Measurements from ENCODE around the gene KLHDC8B. TPM values are rescaled to one million over a fixed set of nuclear protein-coding genes. Genes with fewer than 3 reads are reported as not detected.

Gene KLHDC8B
- total and polyA plus RNA-seq, 9 donors: 64.2 to 135 (median 92.4) TPM

GRCh38 chr3:49165771-49166751 lies 5.3 kb upstream of the KLHDC8B start, which contains the start of gene CCDC71:
Gene CCDC71 (minus strand): TSS chr3:49166331. CDS start chr3:49164208, 2,123 bp downstream.
- Histone ChIP-seq H3K27ac (ENCODE audit: low read length) (peak within 1 kb of the TSS; percentile 86), H3K9me3 (replicated peaks; ENCODE audit: control insufficient read depth, low read depth, low read length) (no peaks in the 10 kb centered on the region), H3K4me1 (ENCODE audit: control insufficient read depth, insufficient read depth, low read length) (peaks cover 24% of the 10 kb centered on the region), H3K36me3 (ENCODE audit: control insufficient read depth, insufficient read depth, low read length) (peaks cover 27% of the 10 kb centered on the region), H3K4me3 (ENCODE audit: low read length) (peak within 1 kb of the TSS; percentile 86), H3K27me3 (ENCODE audit: control insufficient read depth, insufficient read depth, low read length) (no peaks in the 10 kb centered on the region)
- 5% methylated on average over 59 of the region's 69 CpGs for WGBS (ENCODE audit: insufficient coverage)
- peak; percentile 85 for DNase-seq

GRCh38 chr3:49166752-49167556 lies 4.4 kb upstream of the KLHDC8B start:
- no peaks in the 10 kb centered on the region for H3K27me3 ChIP-seq (ENCODE audit: control insufficient read depth, insufficient read depth, low read length)
- DNase-seq: no peak
- peak overlapping the region; percentile 55 for H3K4me3 ChIP-seq (ENCODE audit: low read length)
- H3K4me1 ChIP-seq (ENCODE audit: control insufficient read depth, insufficient read depth, low read length): peaks cover 26% of the 10 kb centered on the region
- no peaks in the 10 kb centered on the region for H3K9me3 ChIP-seq (replicated peaks; ENCODE audit: control insufficient read depth, low read depth, low read length)
- WGBS (ENCODE audit: insufficient coverage): 94% methylated on average over 4 of the region's 6 CpGs
- peak overlapping the region; percentile 83 for H3K27ac ChIP-seq (ENCODE audit: low read length)
- H3K36me3 ChIP-seq (ENCODE audit: control insufficient read depth, insufficient read depth, low read length): peaks cover 21% of the 10 kb centered on the region

- Histone ChIP-seq H3K4me3 (ENCODE audit: low read length) (peak overlapping the region; percentile 86), H3K27me3 (ENCODE audit: control insufficient read depth, insufficient read depth, low read length) (no peaks in the 10 kb centered on the region), H3K27ac (ENCODE audit: low read length) (peak overlapping the region; percentile 84), H3K9me3 (replicated peaks; ENCODE audit: control insufficient read depth, low read depth, low read length) (no peaks in the 10 kb centered on the region), H3K36me3 (ENCODE audit: control insufficient read depth, insufficient read depth, low read length) (peaks cover 28% of the 10 kb centered on the region), H3K4me1 (ENCODE audit: control insufficient read depth, insufficient read depth, low read length) (peaks cover 51% of the 10 kb centered on the region)
- WGBS (ENCODE audit: insufficient coverage): 14% methylated on average over 1 of the region's 1 CpG
- no peak for DNase-seq
Measured at GRCh38 chr3:49170744-49171118, 667 bp upstream of the KLHDC8B start.

- Histone ChIP-seq H3K4me3 (ENCODE audit: low read length) (peak overlapping the region; percentile 86), H3K9me3 (replicated peaks; ENCODE audit: control insufficient read depth, low read depth, low read length) (no peaks in the 10 kb centered on the region), H3K36me3 (ENCODE audit: control insufficient read depth, insufficient read depth, low read length) (peaks cover 37% of the 10 kb centered on the region), H3K27ac (ENCODE audit: low read length) (peak overlapping the region; percentile 84), H3K4me1 (ENCODE audit: control insufficient read depth, insufficient read depth, low read length) (peaks cover 58% of the 10 kb centered on the region), H3K27me3 (ENCODE audit: control insufficient read depth, insufficient read depth, low read length) (no peaks in the 10 kb centered on the region)
- peak; percentile 31 for DNase-seq
- 0% methylated on average over 3 of the region's 7 CpGs for WGBS (ENCODE audit: insufficient coverage)
Measured at GRCh38 chr3:49171775-49172500, 540 bp downstream of the KLHDC8B start.

GRCh38 chr3:49172551-49173041 lies 1.2 kb downstream of the KLHDC8B start:
- peak overlapping the region; percentile 86 for H3K4me3 ChIP-seq (ENCODE audit: low read length)
- H3K4me1 ChIP-seq (ENCODE audit: control insufficient read depth, insufficient read depth, low read length): peaks cover 62% of the 10 kb centered on the region
- peak overlapping the region; percentile 84 for H3K27ac ChIP-seq (ENCODE audit: low read length)
- no peak for DNase-seq
- no peaks in the 10 kb centered on the region for H3K9me3 ChIP-seq (replicated peaks; ENCODE audit: control insufficient read depth, low read depth, low read length)
- no peaks in the 10 kb centered on the region for H3K27me3 ChIP-seq (ENCODE audit: control insufficient read depth, insufficient read depth, low read length)
- 56% methylated on average over 5 of the region's 7 CpGs for WGBS (ENCODE audit: insufficient coverage)
- H3K36me3 ChIP-seq (ENCODE audit: control insufficient read depth, insufficient read depth, low read length): peaks cover 43% of the 10 kb centered on the region

GRCh38 chr3:49173116-49173791 lies 1.9 kb downstream of the KLHDC8B start:
- Histone ChIP-seq H3K4me1 (ENCODE audit: control insufficient read depth, insufficient read depth, low read length) (peaks cover 68% of the 10 kb centered on the region), H3K9me3 (replicated peaks; ENCODE audit: control insufficient read depth, low read depth, low read length) (no peaks in the 10 kb centered on the region), H3K36me3 (ENCODE audit: control insufficient read depth, insufficient read depth, low read length) (peaks cover 47% of the 10 kb centered on the region), H3K4me3 (ENCODE audit: low read length) (peak overlapping the region; percentile 86), H3K27me3 (ENCODE audit: control insufficient read depth, insufficient read depth, low read length) (no peaks in the 10 kb centered on the region), H3K27ac (ENCODE audit: low read length) (peak overlapping the region; percentile 84)
- WGBS (ENCODE audit: insufficient coverage): no CpG with 5 or more reads among the region's 3 CpGs
- DNase-seq: peak; percentile 74

- peak overlapping the region; percentile 84 for H3K27ac ChIP-seq (ENCODE audit: low read length)
- H3K9me3 ChIP-seq (replicated peaks; ENCODE audit: control insufficient read depth, low read depth, low read length): no peaks in the 10 kb centered on the region
- peak overlapping the region; percentile 86 for H3K4me3 ChIP-seq (ENCODE audit: low read length)
- H3K4me1 ChIP-seq (ENCODE audit: control insufficient read depth, insufficient read depth, low read length): peaks cover 68% of the 10 kb centered on the region
- DNase-seq: peak; percentile 61
- H3K27me3 ChIP-seq (ENCODE audit: control insufficient read depth, insufficient read depth, low read length): no peaks in the 10 kb centered on the region
- no CpG with 5 or more reads among the region's 4 CpGs for WGBS (ENCODE audit: insufficient coverage)
- H3K36me3 ChIP-seq (ENCODE audit: control insufficient read depth, insufficient read depth, low read length): peaks cover 51% of the 10 kb centered on the region
Measured at GRCh38 chr3:49173792-49174170, 2.4 kb downstream of the KLHDC8B start.

- no peak for DNase-seq
- Histone ChIP-seq H3K27me3 (ENCODE audit: control insufficient read depth, insufficient read depth, low read length) (no peaks in the 10 kb centered on the region), H3K36me3 (ENCODE audit: control insufficient read depth, insufficient read depth, low read length) (peaks cover 55% of the 10 kb centered on the region), H3K4me3 (ENCODE audit: low read length) (no peak overlapping the region), H3K4me1 (ENCODE audit: control insufficient read depth, insufficient read depth, low read length) (peaks cover 68% of the 10 kb centered on the region), H3K9me3 (replicated peaks; ENCODE audit: control insufficient read depth, low read depth, low read length) (no peaks in the 10 kb centered on the region), H3K27ac (ENCODE audit: low read length) (peak overlapping the region; percentile 84)
- WGBS (ENCODE audit: insufficient coverage): 83% methylated on average over 5 of the region's 9 CpGs
Measured at GRCh38 chr3:49174397-49174985, 3.1 kb downstream of the KLHDC8B start.

- Histone ChIP-seq H3K36me3 (ENCODE audit: control insufficient read depth, insufficient read depth, low read length) (peaks cover 55% of the 10 kb centered on the region), H3K4me3 (ENCODE audit: low read length) (no peak overlapping the region), H3K9me3 (replicated peaks; ENCODE audit: control insufficient read depth, low read depth, low read length) (no peaks in the 10 kb centered on the region), H3K27me3 (ENCODE audit: control insufficient read depth, insufficient read depth, low read length) (no peaks in the 10 kb centered on the region), H3K27ac (ENCODE audit: low read length) (no peak overlapping the region), H3K4me1 (ENCODE audit: control insufficient read depth, insufficient read depth, low read length) (peaks cover 65% of the 10 kb centered on the region)
- no peak for DNase-seq
- 68% methylated on average over 5 of the region's 8 CpGs for WGBS (ENCODE audit: insufficient coverage)
Measured at GRCh38 chr3:49175530-49175929, 4.1 kb downstream of the KLHDC8B start.

Measured in muscle of leg (tissue), 11 donors.